Measurements from ENCODE around the gene TMEM138.

DNA sequence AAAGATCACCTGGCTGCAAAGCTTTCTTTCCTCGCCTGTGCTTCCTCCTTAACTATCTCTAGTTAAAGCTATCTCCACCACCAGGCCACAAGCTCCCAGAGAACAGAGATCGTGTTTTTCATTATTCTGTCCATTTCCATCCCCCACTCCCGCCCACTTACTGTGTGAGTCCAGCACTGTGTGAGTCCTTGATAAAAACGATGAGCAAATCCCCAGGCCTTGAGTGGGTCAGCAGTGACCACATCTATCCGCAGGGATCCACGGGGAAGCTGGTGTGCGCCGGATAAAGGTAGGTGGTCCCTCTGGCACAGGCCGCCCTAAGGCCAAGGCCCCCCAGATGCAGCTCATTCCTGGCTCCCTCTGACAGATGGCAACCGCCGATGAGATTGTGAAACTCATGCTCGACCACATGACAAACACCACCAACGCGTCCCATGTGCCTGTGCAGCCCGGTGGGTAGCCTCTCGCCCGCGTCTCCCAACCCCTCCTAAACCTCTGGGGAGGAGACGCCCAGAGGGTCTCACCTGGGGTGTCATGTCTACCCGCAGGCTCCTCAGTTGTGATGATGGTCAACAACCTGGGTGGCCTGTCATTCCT lies 19.9 kb upstream of the TMEM138 start:
- TF ChIP-seq EZH2 (IDR thresholded peaks at IDR 0.05; ENCODE audit: insufficient read depth, poor library complexity, severe bottlenecking) (no peak), EZH2phosphoT487 (IDR thresholded peaks at IDR 0.05; ENCODE audit: insufficient read depth, low read depth) (no peak)

All from GM23248 (cell line).